ENCODE data around the gene BAZ1A.

DNA sequence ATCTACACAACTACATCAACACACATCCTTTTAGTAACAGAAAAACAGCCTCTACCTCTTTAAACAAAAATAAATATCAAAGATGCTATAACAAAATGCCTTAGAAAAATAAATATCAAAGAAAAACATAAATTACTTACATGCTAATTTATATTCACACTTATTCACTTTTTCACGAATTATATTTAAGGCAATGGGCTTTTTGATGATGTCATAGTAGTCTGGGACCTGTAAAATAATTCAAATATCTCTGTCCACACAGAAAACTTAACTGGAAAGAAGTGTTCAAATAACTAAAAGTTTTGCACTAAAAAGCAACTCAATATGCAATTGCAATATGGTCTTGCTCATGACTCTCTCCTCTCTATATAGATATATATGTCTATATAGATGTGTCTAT, 120.5 kb downstream of the BAZ1A start:
- TF ChIP-seq, protein P1, sequence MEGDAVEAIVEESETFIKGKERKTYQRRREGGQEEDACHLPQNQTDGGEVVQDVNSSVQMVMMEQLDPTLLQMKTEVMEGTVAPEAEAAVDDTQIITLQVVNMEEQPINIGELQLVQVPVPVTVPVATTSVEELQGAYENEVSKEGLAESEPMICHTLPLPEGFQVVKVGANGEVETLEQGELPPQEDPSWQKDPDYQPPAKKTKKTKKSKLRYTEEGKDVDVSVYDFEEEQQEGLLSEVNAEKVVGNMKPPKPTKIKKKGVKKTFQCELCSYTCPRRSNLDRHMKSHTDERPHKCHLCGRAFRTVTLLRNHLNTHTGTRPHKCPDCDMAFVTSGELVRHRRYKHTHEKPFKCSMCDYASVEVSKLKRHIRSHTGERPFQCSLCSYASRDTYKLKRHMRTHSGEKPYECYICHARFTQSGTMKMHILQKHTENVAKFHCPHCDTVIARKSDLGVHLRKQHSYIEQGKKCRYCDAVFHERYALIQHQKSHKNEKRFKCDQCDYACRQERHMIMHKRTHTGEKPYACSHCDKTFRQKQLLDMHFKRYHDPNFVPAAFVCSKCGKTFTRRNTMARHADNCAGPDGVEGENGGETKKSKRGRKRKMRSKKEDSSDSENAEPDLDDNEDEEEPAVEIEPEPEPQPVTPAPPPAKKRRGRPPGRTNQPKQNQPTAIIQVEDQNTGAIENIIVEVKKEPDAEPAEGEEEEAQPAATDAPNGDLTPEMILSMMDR (IDR thresholded peaks at IDR 0.05; ENCODE audit: poor library complexity, severe bottlenecking) = no peak
- TF ChIP-seq EP300 (conservative IDR thresholded peaks at IDR 0.05; ENCODE audit: poor library complexity, severe bottlenecking) = no peak
